ENCODE results near the gene SLX4IP.

SLX4IP gene

GRCh38 chr20:10501402-10501801, 66.3 kb downstream of the SLX4IP start:
- TF ChIP-seq CTCF (IDR thresholded peaks at IDR 0.05; ENCODE audit: low read depth, low read length, missing control alignments) = no peak
- H3K4me3 ChIP-seq (replicated peaks; ENCODE audit: low read depth, low read length) = no peak overlapping the region
- DNase-seq (ENCODE audit: extremely low read depth, low read depth) = no peak

DNA sequence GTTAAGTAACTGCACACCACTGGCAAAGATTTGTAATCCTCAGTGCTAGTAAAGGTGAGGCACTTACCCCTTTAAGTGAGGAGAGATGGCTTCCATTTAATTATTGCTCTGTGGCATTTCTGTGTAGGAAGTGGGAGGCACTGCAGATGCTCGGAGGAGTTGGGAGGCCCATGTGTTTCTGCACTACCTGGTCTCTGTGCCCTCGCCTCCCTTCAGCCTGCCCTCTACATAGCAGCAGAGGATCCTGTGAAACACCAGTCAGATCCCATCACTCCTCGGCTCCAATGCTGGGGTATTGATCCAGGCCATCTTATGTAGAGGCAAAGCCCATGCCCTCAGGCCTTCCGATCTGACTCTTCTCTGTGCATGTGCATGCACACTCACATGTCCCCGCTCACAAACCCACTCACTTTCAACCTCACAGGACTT, 67.0 kb downstream of the SLX4IP start:
- no peak overlapping the region for H3K4me3 ChIP-seq (replicated peaks; ENCODE audit: low read depth, low read length)

GRCh38 chr20:10504608-10504993, 69.5 kb downstream of the SLX4IP start:
- DNase-seq (ENCODE audit: extremely low read depth, low read depth) = no peak
- TF ChIP-seq CTCF (IDR thresholded peaks at IDR 0.05; ENCODE audit: low read depth, low read length, missing control alignments) = no peak
- no peak overlapping the region for H3K4me3 ChIP-seq (replicated peaks; ENCODE audit: low read depth, low read length)

More for the DNA sequence above, 67.0 kb downstream of the SLX4IP start:
- no peak for DNase-seq (ENCODE audit: extremely low read depth, low read depth)
- TF ChIP-seq CTCF (IDR thresholded peaks at IDR 0.05; ENCODE audit: low read depth, low read length, missing control alignments) = no peak

GRCh38 chr20:10504994-10505730, 70.1 kb downstream of the SLX4IP start:
- no peak for TF ChIP-seq CTCF (IDR thresholded peaks at IDR 0.05; ENCODE audit: low read depth, low read length, missing control alignments)
- H3K4me3 ChIP-seq (replicated peaks; ENCODE audit: low read depth, low read length) = no peak overlapping the region
- no peak for DNase-seq (ENCODE audit: extremely low read depth, low read depth)

- no peak for TF ChIP-seq CTCF (IDR thresholded peaks at IDR 0.05; ENCODE audit: low read depth, low read length, missing control alignments)
- no peak for DNase-seq (ENCODE audit: extremely low read depth, low read depth)
Observed at GRCh38 chr20:10505827-10506226, 70.7 kb downstream of the SLX4IP start.

GRCh38 chr20:10507052-10507451, 71.9 kb downstream of the SLX4IP start:
- H3K4me3 ChIP-seq (replicated peaks; ENCODE audit: low read depth, low read length) = no peak overlapping the region
- DNase-seq (ENCODE audit: extremely low read depth, low read depth) = no peak
- TF ChIP-seq CTCF (IDR thresholded peaks at IDR 0.05; ENCODE audit: low read depth, low read length, missing control alignments) = no peak

More at GRCh38 chr20:10505827-10506226, 70.7 kb downstream of the SLX4IP start:
- H3K4me3 ChIP-seq (replicated peaks; ENCODE audit: low read depth, low read length) = no peak overlapping the region

DNA sequence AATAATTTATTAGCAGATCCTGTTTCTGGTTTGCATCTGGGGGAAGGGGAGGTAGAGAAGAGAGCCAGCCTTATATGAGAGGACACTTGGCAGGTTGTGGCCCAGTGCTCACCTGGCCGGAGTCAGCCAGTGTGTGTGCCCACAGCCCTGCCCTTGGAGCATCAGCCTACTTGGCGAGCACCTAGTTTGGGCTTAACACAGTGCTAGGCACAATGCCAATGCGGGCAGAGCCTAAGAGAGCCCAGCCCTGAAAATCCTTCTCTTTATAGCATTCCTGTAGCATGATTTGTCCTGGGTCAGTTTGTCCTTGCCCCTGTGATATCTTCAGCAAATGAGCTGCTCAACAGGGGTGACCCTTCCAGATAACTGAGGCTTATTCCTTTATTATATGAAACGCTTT, 73.0 kb downstream of the SLX4IP start:
- TF ChIP-seq CTCF (IDR thresholded peaks at IDR 0.05; ENCODE audit: low read depth, low read length, missing control alignments) = no peak
- DNase-seq (ENCODE audit: extremely low read depth, low read depth) = no peak
- no peak overlapping the region for H3K4me3 ChIP-seq (replicated peaks; ENCODE audit: low read depth, low read length)
